Prostate gland (tissue), 2 donors: ENCODE data around the gene TNPO3. TPM values are rescaled to one million over a fixed set of nuclear protein-coding genes. Genes with fewer than 3 reads are reported as not detected.

Source experiments
- DNase-seq: peaks from one replicate; pipeline ENCODE4 v3.0.0-alpha.2; 2019; ENCODE audit warnings: low spot score
- H3K27ac ChIP-seq, 2 donors: fragments of 200-600 bp; sonication (generic); 2 replicates each; pipeline ENCODE4 v1.5.1; 2017 to 2019
- H3K27me3 ChIP-seq: fragments of 200-600 bp; sonication (generic); replicated peaks from 2 replicates; pipeline ENCODE4 v1.5.1; 2019; ENCODE audit not compliant: insufficient read depth
- H3K36me3 ChIP-seq, 2 donors: fragments of 200-600 bp; sonication (generic); 1 replicate in 1 of 2; 2 replicates in 1 of 2; pipeline versions ENCODE4 v1.5.1 to v1.8.1; 2017 to 2019
- H3K4me1 ChIP-seq: fragments of 200-600 bp; sonication (generic); replicated peaks from 2 replicates; pipeline ENCODE4 v1.5.1; 2019
- H3K4me3 ChIP-seq, 2 donors: fragments of 200-600 bp; sonication (generic); 2 replicates each; pipeline ENCODE4 v1.5.1; 2017 to 2019
- H3K9me3 ChIP-seq: fragments of 200-600 bp; sonication (generic); 2 replicates; pipeline ENCODE4 v1.5.1; 2017
- POLR2A ChIP-seq: fragments of 450-650 bp; IDR thresholded peaks from one replicate; pipeline ENCODE4 v1.6.1; 2016; ENCODE audit warnings: antibody characterized with exemption, mild to moderate bottlenecking
- POLR2AphosphoS5 ChIP-seq: sonication (generic); formaldehyde crosslinking; IDR thresholded peaks from one replicate; pipeline ENCODE4 v1.6.1; 2017; ENCODE audit warnings: antibody characterized with exemption
- WGBS: methylation state at CpG from one replicate; pipeline ENCODE4 v1.1.5; 2018; 5-methylcytosine and 5-hydroxymethylcytosine counted together
- intact Hi-C: fragments of 100-400 bp; cut with DNase I; formaldehyde crosslinking; loops from one replicate; pipeline ENCODE4 v1.14.2; 2022
- total RNA-seq, 2 donors: library from RNA; depleted of rRNA; stranded (reverse); fragments of >200 nt; gene quantifications; one replicate each; pipeline ENCODE4 v1.1.0, GENCODE V29; 2016
- TF ChIP-seq, protein P1 (sequence below), 4 experiments: fragments of 200-600 bp in 2 of 4; fragments of 450-650 bp in 2 of 4; sonication (generic) in 2 of 4; IDR thresholded peaks; 1 replicate in 3 of 4; 2 replicates in 1 of 4; pipeline ENCODE4 v1.5.1; 2016 to 2019; ENCODE audit warnings: antibody characterized with exemption in 4 of 4, mild to moderate bottlenecking in 2 of 4, moderate library complexity in 2 of 4

The TNPO3 gene
- total RNA-seq, 2 donors from 2014 or later, result 32.2 to 42.3 TPM

DNA sequence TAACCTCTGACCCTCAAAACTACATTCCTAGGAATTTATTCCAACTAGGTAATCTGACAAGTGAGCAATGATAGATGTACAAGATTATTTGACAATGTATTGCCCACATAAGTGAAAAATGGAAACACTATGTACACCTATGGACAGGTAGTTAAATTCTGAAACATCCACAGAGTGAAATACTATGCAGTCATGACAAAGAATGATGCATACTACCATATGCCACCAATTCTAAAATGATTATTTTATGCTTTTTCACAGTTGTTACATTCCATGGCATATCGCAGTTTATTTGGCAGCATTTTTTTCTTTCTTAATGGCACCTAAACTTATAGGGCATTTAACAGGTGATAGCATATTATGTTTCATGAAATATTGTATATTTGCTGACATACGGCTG lies 20.1 kb upstream of the TNPO3 start:
- Histone ChIP-seq H3K4me3 (no peak overlapping the region), H3K27me3 (no peaks in the 10 kb centered on the region), H3K27ac (no peak overlapping the region), H3K4me1 (no peaks in the 10 kb centered on the region), H3K9me3 (no peaks in the 10 kb centered on the region), H3K36me3 (no peaks in the 10 kb centered on the region)
- DNase-seq, result no peak
- intact Hi-C loops, result no loop called here
- TF ChIP-seq, protein P1, sequence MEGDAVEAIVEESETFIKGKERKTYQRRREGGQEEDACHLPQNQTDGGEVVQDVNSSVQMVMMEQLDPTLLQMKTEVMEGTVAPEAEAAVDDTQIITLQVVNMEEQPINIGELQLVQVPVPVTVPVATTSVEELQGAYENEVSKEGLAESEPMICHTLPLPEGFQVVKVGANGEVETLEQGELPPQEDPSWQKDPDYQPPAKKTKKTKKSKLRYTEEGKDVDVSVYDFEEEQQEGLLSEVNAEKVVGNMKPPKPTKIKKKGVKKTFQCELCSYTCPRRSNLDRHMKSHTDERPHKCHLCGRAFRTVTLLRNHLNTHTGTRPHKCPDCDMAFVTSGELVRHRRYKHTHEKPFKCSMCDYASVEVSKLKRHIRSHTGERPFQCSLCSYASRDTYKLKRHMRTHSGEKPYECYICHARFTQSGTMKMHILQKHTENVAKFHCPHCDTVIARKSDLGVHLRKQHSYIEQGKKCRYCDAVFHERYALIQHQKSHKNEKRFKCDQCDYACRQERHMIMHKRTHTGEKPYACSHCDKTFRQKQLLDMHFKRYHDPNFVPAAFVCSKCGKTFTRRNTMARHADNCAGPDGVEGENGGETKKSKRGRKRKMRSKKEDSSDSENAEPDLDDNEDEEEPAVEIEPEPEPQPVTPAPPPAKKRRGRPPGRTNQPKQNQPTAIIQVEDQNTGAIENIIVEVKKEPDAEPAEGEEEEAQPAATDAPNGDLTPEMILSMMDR (IDR thresholded peaks at IDR 0.05), result no peak
- TF ChIP-seq POLR2A (no peak), POLR2AphosphoS5 (no peak)
- WGBS, result 90% methylated on average over 2 of the region's 2 CpGs

DNA sequence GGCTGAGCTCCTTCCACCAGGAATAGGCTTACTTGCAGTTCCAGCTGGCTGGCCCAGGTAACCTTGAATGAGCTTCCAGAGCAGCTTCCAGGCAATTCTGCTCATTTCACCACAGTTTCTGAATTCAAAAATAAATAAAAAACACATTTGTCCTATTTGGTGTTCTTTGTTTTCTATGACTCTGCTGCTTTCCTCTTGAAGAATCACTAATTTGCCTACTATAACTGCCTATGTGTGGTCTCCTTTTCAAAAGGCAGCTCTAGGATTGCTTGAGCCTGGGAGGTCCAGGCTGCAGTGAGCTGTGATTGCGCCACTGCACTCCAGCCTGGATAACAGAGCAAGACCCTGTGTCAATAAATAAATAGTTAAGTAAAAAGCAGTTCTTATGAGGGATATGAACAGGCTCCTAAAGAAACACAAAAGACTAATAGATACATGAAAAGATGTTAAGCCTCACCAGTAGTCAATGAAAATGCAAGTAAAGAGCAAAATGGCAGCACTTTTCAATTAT lies 19.5 kb upstream of the TNPO3 start:
- Histone ChIP-seq H3K4me1 (no peaks in the 10 kb centered on the region), H3K9me3 (no peaks in the 10 kb centered on the region), H3K4me3 (no peak overlapping the region), H3K27ac (no peak overlapping the region), H3K36me3 (no peaks in the 10 kb centered on the region), H3K27me3 (no peaks in the 10 kb centered on the region)
- WGBS, result 96% methylated on average over 1 of the region's 1 CpG
- TF ChIP-seq, protein P1 (IDR thresholded peaks at IDR 0.05), result no peak
- TF ChIP-seq POLR2A (no peak), POLR2AphosphoS5 (no peak)
- no peak for DNase-seq
- intact Hi-C loops, result no loop called here

DNA sequence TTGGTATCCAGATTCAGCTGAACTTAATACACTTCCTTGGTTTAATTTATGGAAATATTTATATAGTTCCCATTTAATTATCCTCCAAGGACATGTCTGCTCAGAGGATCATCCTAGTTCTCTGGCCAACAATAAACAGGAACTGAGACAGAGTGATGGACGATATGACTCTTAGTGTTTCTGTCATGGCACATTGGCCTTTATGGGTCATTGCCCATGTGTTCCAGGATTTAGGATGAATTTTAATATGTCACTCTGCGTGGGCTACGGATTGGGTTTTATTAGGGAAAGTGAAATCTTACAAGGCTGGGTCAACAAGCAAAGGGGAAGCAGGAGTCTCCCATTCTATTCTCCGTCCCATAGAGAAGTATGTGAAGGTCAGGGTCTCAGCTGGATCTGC lies 18.8 kb upstream of the TNPO3 start:
- no peak overlapping the region for H3K27ac ChIP-seq
- no peaks in the 10 kb centered on the region for H3K9me3 ChIP-seq
- intact Hi-C loops, result no loop called here
- H3K4me1 ChIP-seq, result no peaks in the 10 kb centered on the region
- 69% methylated on average over 4 of the region's 4 CpGs for WGBS
- H3K4me3 ChIP-seq, result no peak overlapping the region
- no peaks in the 10 kb centered on the region for H3K36me3 ChIP-seq
- TF ChIP-seq, protein P1 (IDR thresholded peaks at IDR 0.05), result no peak
- TF ChIP-seq POLR2A (no peak), POLR2AphosphoS5 (no peak)
- no peak for DNase-seq
- no peaks in the 10 kb centered on the region for H3K27me3 ChIP-seq

DNA sequence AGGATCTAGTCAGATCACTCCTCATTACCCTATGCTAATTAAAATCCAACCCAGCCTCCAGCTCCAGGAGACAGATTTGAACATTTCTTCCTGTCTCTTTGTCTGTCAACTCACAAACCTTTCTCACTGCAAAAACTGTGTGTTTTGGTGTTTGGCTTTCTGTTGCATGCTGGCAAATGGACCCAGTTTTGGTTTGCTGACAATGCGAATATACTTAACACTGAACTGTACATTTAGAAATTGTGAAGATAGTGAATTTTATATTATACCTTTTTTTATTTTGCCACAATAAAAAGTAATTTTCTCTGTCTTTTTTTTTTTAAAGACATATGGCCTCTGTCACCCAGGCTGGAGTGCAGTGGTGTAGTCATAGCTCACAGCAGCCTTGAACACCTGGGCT lies 18.3 kb upstream of the TNPO3 start:
- no peak overlapping the region for H3K27ac ChIP-seq
- no peak overlapping the region for H3K4me3 ChIP-seq
- H3K36me3 ChIP-seq, result no peaks in the 10 kb centered on the region
- no peak for DNase-seq
- no peaks in the 10 kb centered on the region for H3K4me1 ChIP-seq
- no peaks in the 10 kb centered on the region for H3K27me3 ChIP-seq
- WGBS, result 88% methylated on average over 1 of the region's 1 CpG
- intact Hi-C loops, result no loop called here
- TF ChIP-seq, protein P1 (IDR thresholded peaks at IDR 0.05), result no peak
- H3K9me3 ChIP-seq, result no peaks in the 10 kb centered on the region

DNA sequence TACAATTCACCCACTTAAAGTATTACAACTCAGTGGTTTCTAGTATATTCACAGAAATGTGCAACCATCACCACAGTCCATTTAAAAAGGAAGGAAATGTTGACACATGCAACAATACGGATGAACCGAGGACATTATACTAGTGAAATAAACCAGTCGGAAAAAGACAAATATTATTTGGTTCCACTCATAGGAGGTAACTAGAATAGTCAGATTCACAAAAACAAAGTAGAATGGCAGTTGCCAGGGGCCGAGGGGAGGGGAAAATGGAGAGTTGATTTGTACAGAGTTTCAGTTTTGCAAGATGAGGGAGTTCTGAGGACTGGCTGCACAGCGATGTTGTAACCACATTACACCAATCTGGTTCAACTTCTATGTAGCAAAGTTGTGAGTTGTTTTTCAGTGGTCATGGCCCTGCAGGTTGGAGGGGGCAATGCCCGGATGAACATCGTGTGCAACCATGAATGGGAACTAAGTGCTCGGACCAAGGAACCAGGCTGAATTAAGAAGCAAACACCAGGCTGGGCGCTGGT lies 17.6 kb upstream of the TNPO3 start:
- no peaks in the 10 kb centered on the region for H3K4me1 ChIP-seq
- no peaks in the 10 kb centered on the region for H3K9me3 ChIP-seq
- WGBS, result 71% methylated on average over 9 of the region's 9 CpGs
- intact Hi-C loops, result no loop called here
- no peak overlapping the region for H3K4me3 ChIP-seq
- DNase-seq, result no peak
- TF ChIP-seq POLR2AphosphoS5 (no peak), POLR2A (no peak)
- TF ChIP-seq, protein P1 (IDR thresholded peaks at IDR 0.05), result no peak
- H3K27me3 ChIP-seq, result no peaks in the 10 kb centered on the region
- no peak overlapping the region for H3K27ac ChIP-seq
- no peaks in the 10 kb centered on the region for H3K36me3 ChIP-seq
